Measurements from ENCODE around the gene ELMO3. TPM values are rescaled to one million over a fixed set of nuclear protein-coding genes. Genes with fewer than 3 reads are reported as not detected.

Gene ELMO3
- total RNA-seq, 1 experiment from 2014 or later, result 0.61 TPM

- in situ Hi-C loops (cut with HindIII; ENCODE audit: low sequenced_read_pairs), result no loop called here
- peak; percentile 88 for DNase-seq (ENCODE audit: low spot score)
Measured at GRCh38 chr16:67163164-67163998, 35.5 kb upstream of the ELMO3 start.

- in situ Hi-C loops (cut with HindIII; ENCODE audit: low sequenced_read_pairs), result no loop called here
- DNase-seq (ENCODE audit: low spot score), result no peak
Measured at GRCh38 chr16:67163999-67164558, 34.9 kb upstream of the ELMO3 start.

- DNase-seq (ENCODE audit: low spot score), result peak; percentile 74
- in situ Hi-C loops (cut with HindIII; ENCODE audit: low sequenced_read_pairs), result no loop called here
Measured at GRCh38 chr16:67164599-67165061, 34.3 kb upstream of the ELMO3 start, which contains the start of gene HSF4. Gene HSF4, plus strand, starts transcription at chr16:67164745. Its CDS starts 67 bp downstream, at chr16:67164812.

DNA sequence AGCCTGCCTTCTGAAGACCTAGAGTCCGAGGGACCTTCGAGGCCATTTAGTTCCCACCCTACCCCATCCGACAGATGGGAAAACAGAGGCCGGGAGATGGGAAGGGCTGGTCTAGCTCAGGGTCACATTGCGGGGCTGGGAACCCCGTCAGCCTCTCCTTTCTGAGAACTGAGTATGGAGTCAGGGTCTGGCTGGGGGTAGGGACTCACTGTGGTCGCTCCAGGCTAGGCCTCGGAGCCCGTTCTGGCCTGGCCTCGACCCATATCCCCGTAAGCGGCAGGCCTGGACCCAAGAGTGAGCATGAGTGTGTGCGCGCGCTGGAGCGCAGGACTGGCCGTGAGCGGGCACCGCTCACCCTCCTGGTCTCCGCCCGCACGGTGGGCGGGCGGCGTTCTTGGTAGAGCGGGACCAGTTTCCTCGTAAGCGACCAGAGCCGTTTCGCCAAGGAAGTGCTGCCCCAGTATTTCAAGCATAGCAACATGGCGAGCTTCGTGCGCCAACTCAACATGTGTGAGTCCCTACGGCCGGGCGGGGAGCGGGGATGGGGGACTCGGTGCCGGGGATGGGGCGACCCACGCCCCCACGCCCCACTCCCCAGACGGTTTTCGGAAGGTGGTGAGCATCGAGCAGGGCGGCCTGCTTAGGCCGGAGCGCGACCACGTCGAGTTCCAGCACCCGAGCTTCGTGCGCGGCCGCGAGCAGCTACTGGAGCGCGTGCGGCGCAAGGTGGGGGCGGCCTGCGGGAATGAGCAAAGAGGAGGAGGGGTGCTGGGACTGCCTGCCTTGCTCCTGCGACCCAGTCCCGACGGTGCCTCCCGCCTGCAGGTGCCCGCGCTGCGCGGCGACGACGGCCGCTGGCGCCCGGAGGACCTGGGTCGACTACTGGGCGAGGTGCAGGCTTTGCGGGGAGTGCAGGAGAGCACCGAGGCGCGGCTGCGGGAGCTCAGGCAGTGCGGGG, 33.5 kb upstream of the ELMO3 start:
- in situ Hi-C loops (cut with HindIII; ENCODE audit: low sequenced_read_pairs), result no loop called here
- no peak for DNase-seq (ENCODE audit: low spot score)

GRCh38 chr16:67166110-67166547, 32.8 kb upstream of the ELMO3 start:
- DNase-seq (ENCODE audit: low spot score), result no peak
- in situ Hi-C loops (cut with HindIII; ENCODE audit: low sequenced_read_pairs), result no loop called here

GRCh38 chr16:67166598-67167168, 32.2 kb upstream of the ELMO3 start:
- in situ Hi-C loops (cut with HindIII; ENCODE audit: low sequenced_read_pairs), result no loop called here
- DNase-seq (ENCODE audit: low spot score), result no peak

DNA sequence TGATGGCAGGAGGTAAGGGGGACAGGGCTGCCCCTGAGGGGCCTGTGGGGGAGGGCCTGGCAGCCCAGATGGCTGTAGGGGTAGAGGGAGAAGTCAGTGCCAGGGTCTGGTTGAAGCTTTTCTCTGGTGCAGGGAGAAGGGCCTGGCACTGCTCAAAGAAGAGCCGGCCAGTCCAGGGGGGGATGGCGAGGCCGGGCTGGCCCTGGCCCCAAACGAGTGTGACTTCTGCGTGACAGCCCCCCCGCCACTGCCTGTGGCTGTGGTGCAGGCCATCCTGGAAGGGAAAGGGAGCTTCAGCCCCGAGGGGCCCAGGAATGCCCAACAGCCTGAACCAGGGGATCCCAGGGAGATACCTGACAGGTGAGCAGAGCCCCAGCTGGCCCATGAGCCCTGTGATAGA, 31.3 kb upstream of the ELMO3 start:
- in situ Hi-C loops (cut with HindIII; ENCODE audit: low sequenced_read_pairs), result no loop called here
- no peak for DNase-seq (ENCODE audit: low spot score)

DNA sequence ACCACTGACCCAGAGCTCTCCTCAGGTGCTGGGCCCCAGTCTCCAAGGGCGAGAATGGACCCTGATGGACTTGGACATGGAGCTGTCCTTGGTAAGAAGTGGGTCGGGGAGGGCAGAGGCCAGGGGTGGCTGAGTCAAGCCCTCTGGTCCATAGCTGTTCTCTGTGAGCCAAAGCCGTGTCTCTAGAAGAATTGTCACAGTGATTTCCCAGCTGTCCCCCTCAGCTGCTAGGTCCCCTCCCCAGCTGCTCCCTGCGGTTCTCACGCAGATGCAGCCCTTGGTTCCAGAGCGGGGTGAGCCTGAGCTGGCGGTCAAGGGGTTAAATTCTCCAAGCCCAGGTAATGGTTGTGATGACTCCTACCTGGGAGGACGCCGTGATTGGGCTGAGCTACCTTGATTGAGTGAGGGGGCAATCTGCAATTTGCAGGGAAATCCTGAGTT, 29.9 kb upstream of the ELMO3 start:
- DNase-seq (ENCODE audit: low spot score), result no peak

GRCh38 chr16:67169642-67170167, 29.2 kb upstream of the ELMO3 start:
- DNase-seq (ENCODE audit: low spot score), result peak; percentile 55

More for the DNA sequence above, 29.9 kb upstream of the ELMO3 start:
- in situ Hi-C loops (cut with HindIII; ENCODE audit: low sequenced_read_pairs), result no loop called here

DNA sequence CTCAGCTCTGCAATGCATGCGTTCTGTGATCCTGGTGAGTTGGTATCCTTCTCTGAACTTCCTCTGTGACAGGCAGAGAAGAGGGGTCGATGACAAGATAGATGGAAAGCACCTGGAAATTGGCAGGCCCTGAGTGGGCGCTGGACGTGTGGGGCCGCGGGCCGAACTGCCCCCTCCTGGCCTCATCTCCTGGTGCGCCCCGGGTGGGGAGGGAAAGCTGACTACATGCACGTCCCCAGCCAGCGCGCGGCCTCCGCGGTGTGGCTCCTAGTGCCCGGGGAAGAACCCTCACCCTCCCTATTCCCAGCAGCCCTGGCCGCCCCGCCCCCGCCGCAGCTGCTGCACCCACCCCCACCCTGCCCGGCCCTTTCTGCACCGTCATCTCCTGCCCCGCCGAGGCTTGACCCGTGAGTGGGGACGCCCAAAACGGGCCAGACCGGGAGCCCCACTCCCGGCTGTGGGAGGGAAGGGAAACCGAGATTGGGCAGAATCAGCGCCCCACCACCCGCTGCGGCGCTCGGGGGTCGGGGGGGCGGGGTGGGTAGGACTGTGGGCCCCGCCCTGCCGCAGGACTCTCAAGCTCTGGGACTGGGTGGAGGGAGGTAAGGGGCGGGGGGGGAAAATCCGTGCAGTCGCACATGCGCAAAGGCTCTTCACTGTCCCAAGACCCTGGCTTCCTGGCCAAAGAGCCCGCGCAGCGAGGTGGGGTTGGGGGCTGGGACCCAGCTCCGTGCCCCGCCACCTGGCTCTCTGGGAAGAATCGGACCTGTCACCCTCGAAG, 28.6 kb upstream of the ELMO3 start, which contains the start of gene NOL3:
Gene NOL3, plus strand, starts transcription at position 371 of the 781 bp plus-strand sequence.
- no peak for DNase-seq (ENCODE audit: low spot score)
- in situ Hi-C loops (cut with HindIII; ENCODE audit: low sequenced_read_pairs), result no loop called here

More at GRCh38 chr16:67169642-67170167, 29.2 kb upstream of the ELMO3 start:
- in situ Hi-C loops (cut with HindIII; ENCODE audit: low sequenced_read_pairs), result no loop called here

DNA sequence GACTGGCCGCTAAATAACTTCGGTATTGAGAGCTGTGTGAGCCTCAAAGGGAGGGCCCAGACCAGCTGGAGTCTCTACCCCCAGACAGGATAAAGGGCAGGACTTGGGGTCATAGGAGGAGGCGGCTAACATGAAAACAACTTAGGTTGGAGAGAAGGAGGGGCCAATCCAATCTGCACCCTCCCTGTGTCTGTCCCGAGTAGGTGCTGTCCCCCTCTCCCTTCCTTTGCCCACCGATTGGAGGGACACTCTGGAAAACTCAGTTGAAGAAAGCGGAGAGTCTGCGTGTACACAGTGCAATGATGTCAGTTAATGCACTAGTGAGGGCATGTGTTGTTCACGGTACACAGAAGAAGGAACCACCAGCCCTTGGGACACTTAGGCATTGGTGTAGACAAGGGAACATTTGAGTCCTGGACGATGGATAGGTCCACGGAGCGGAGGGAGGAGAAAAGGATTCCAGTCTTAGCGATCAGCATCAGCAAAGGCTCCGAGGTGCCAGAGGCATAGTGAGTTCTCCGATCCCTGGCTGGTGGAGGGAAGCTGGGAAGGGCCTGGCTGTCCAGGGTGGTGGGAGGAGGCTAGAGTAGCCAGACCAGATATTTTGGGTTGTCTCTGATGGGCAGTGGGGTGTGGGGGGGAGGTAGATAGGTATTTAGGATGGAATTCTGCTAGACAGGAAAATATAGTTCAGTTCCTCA, 27.8 kb upstream of the ELMO3 start:
- in situ Hi-C loops (cut with HindIII; ENCODE audit: low sequenced_read_pairs), result no loop called here
- DNase-seq (ENCODE audit: low spot score), result no peak

- no peak for DNase-seq (ENCODE audit: low spot score)
- in situ Hi-C loops (cut with HindIII; ENCODE audit: low sequenced_read_pairs), result no loop called here
Measured at GRCh38 chr16:67173323-67173722, 25.6 kb upstream of the ELMO3 start.

- in situ Hi-C loops (cut with HindIII; ENCODE audit: low sequenced_read_pairs), result no loop called here
- DNase-seq (ENCODE audit: low spot score), result peak; percentile 96
Measured at GRCh38 chr16:67173808-67174705, 24.9 kb upstream of the ELMO3 start.

DNA sequence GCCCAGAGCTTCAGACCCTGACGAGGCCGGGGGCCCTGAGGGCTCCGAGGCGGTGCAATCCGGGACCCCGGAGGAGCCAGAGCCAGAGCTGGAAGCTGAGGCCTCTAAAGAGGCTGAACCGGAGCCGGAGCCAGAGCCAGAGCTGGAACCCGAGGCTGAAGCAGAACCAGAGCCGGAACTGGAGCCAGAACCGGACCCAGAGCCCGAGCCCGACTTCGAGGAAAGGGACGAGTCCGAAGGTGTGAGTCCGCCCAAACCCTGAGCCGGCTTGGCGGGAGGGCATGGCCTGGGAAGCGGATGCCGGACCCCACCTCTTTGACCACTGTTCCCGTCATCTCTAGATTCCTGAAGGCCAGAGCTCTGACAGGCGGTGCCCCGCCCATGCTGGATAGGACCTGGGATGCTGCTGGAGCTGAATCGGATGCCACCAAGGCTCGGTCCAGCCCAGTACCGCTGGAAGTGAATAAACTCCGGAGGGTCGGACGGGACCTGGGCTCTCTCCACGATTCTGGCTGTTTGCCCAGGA, 24.2 kb upstream of the ELMO3 start:
- no peak for DNase-seq (ENCODE audit: low spot score)
- in situ Hi-C loops (cut with HindIII; ENCODE audit: low sequenced_read_pairs), result no loop called here

GRCh38 chr16:67176662-67177061, 22.3 kb upstream of the ELMO3 start:
- DNase-seq (ENCODE audit: low spot score), result no peak
- in situ Hi-C loops (cut with HindIII; ENCODE audit: low sequenced_read_pairs), result no loop called here
